Mesenchymal stem cell (in vitro differentiated cells and primary cell): ENCODE measurements around the gene ABCC1.
"Not testable (repeated sequence)": the region's sequence is repeated elsewhere in the genome, so short reads cannot be mapped to it uniquely, and the experiment has no call there.

ENCODE experiments used
- DNase-seq: peaks from one replicate; pipeline ENCODE4 v3.0.0-alpha.2; 2013
- H2AFZ ChIP-seq: one replicate; pipeline ENCODE4 v1.6.1; 2013; ENCODE audit warnings: low read depth, mild to moderate bottlenecking, control low read depth, inconsistent platforms, low read length, moderate library complexity
- H2AK5ac ChIP-seq: 2 replicates; pipeline ENCODE4 v1.6.1; 2013; ENCODE audit warnings: low read length, moderate library complexity, mild to moderate bottlenecking, inconsistent platforms; ENCODE audit not compliant: severe bottlenecking
- H2BK120ac ChIP-seq: one replicate; pipeline ENCODE4 v1.6.1; 2013; ENCODE audit warnings: low read depth, mild to moderate bottlenecking, inconsistent platforms, low read length, moderate library complexity
- H2BK12ac ChIP-seq, 2 experiments: one replicate each; pipeline ENCODE4 v1.6.1; 2013; ENCODE audit warnings: inconsistent platforms in 2 of 2, low read length in 2 of 2, mild to moderate bottlenecking in 2 of 2, moderate library complexity in 2 of 2, control low read depth in 1 of 2
- H2BK15ac ChIP-seq: one replicate; pipeline ENCODE4 v1.6.1; 2013; ENCODE audit warnings: mild to moderate bottlenecking, low read depth, inconsistent platforms; ENCODE audit not compliant: poor library complexity, severe bottlenecking
- H2BK5ac ChIP-seq: 2 replicates; pipeline ENCODE4 v1.6.1; 2013; ENCODE audit warnings: low read depth, mild to moderate bottlenecking, low read length, control low read depth, inconsistent platforms; ENCODE audit not compliant: poor library complexity, severe bottlenecking
- H3K14ac ChIP-seq, 2 experiments: one replicate each; pipeline ENCODE4 v1.6.1; 2013; ENCODE audit warnings: inconsistent platforms in 2 of 2, low read length in 2 of 2, control low read depth in 1 of 2, mild to moderate bottlenecking in 1 of 2, moderate library complexity in 1 of 2
- H3K18ac ChIP-seq, 2 experiments: one replicate each; pipeline ENCODE4 v1.6.1; 2013; ENCODE audit warnings: inconsistent platforms in 2 of 2, low read length in 2 of 2, control low read depth in 1 of 2, low read depth in 1 of 2, mild to moderate bottlenecking in 1 of 2
- H3K23ac ChIP-seq, 2 experiments: one replicate each; pipeline ENCODE4 v1.6.1; 2013; ENCODE audit warnings: inconsistent platforms in 2 of 2, low read length in 2 of 2, mild to moderate bottlenecking in 2 of 2, moderate library complexity in 2 of 2, control low read depth in 1 of 2
- H3K27ac ChIP-seq: 2 replicates; pipeline ENCODE4 v1.5.1; 2013; ENCODE audit warnings: mild to moderate bottlenecking, moderate library complexity, low read length, control low read depth, inconsistent platforms; ENCODE audit not compliant: poor library complexity, severe bottlenecking
- H3K27me3 ChIP-seq, 2 experiments: 2 replicates each; pipeline versions ENCODE4 v1.6.1 to v1.7.0; 2013; ENCODE audit warnings: low read length in 2 of 2, mild to moderate bottlenecking in 2 of 2, moderate library complexity in 2 of 2, control low read depth in 1 of 2, inconsistent platforms in 1 of 2; ENCODE audit not compliant: control insufficient read depth in 1 of 2, insufficient read depth in 1 of 2
- H3K36me3 ChIP-seq, 2 experiments: 2 replicates each; pipeline versions ENCODE4 v1.6.1 to v1.7.0; 2013; ENCODE audit warnings: low read length in 2 of 2, control low read depth in 1 of 2, inconsistent platforms in 1 of 2, low read depth in 1 of 2, mild to moderate bottlenecking in 1 of 2; ENCODE audit not compliant: insufficient read depth in 2 of 2, control insufficient read depth in 1 of 2
- H3K4ac ChIP-seq, 2 experiments: one replicate each; pipeline ENCODE4 v1.6.1; 2013; ENCODE audit warnings: inconsistent platforms in 2 of 2, low read length in 2 of 2, mild to moderate bottlenecking in 2 of 2, moderate library complexity in 2 of 2, control low read depth in 1 of 2, low read depth in 1 of 2
- H3K4me1 ChIP-seq: 2 replicates; pipeline ENCODE4 v1.6.1; 2013; ENCODE audit warnings: low read depth, low read length, control low read depth; ENCODE audit not compliant: control insufficient read depth, insufficient read depth
- H3K4me2 ChIP-seq: 2 replicates; pipeline ENCODE4 v1.6.1; 2013; ENCODE audit warnings: low read length, mild to moderate bottlenecking, inconsistent platforms; ENCODE audit not compliant: poor library complexity, severe bottlenecking
- H3K4me3 ChIP-seq, 2 experiments: 2 replicates each; pipeline versions ENCODE4 v1.5.1 to v1.7.0; 2013; ENCODE audit warnings: low read length in 2 of 2, mild to moderate bottlenecking in 2 of 2, control low read depth in 1 of 2, low read depth in 1 of 2; ENCODE audit not compliant: insufficient read depth in 1 of 2
- H3K79me1 ChIP-seq: replicated peaks from 2 replicates; pipeline ENCODE4 v1.6.1; 2013; ENCODE audit warnings: mild to moderate bottlenecking, control low read depth, low read length, inconsistent platforms; ENCODE audit not compliant: poor library complexity, severe bottlenecking
- H3K9ac ChIP-seq: 2 replicates; pipeline ENCODE4 v1.7.0; 2013; ENCODE audit warnings: mild to moderate bottlenecking, low read length, moderate library complexity
- H3K9me3 ChIP-seq: 2 replicates; pipeline ENCODE4 v1.7.0; 2013; ENCODE audit warnings: mild to moderate bottlenecking, low read length; ENCODE audit not compliant: control insufficient read depth
- H4K8ac ChIP-seq: one replicate; pipeline ENCODE4 v1.6.1; 2013; ENCODE audit warnings: inconsistent platforms, mild to moderate bottlenecking, low read length, moderate library complexity
- H4K91ac ChIP-seq: one replicate; pipeline ENCODE4 v1.6.1; 2013; ENCODE audit warnings: mild to moderate bottlenecking, low read length, inconsistent platforms
- WGBS: methylation state at CpG from one replicate; pipeline ENCODE4 v1.1.7; 2013; ENCODE audit warnings: mixed read lengths; 5-methylcytosine and 5-hydroxymethylcytosine counted together

Gene ABCC1

DNA sequence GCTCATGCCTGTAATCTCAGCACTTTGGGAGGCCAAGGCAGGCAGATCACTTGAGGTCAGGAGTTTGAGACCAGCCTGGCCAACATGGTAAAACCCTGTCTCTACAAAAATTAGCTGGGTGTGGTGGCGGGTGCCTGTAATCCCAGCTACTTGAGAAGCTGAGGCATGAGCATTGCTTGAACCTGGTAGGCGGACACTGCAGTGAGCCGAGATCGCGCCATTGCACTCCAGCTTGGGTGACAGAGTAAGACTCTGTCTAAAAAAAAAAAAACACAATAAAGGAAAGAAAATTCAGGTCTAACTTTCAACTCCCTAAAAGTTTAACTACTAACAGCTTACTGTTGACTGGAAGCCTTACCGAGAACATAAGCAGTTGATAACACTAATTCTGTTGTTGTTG is 6.7 kb downstream of the ABCC1 start:
- H2AK5ac ChIP-seq, H2BK5ac ChIP-seq, H3K36me3 ChIP-seq, H3K4me2 ChIP-seq, DNase-seq, H4K91ac ChIP-seq, H3K27ac ChIP-seq, H3K27me3 ChIP-seq, H2BK120ac ChIP-seq, H3K18ac ChIP-seq, H3K9ac ChIP-seq, H3K23ac ChIP-seq, H3K4ac ChIP-seq, H4K8ac ChIP-seq, H3K4me1 ChIP-seq, H3K14ac ChIP-seq, H2BK12ac ChIP-seq, H2BK15ac ChIP-seq, H3K4me3 ChIP-seq, H3K9me3 ChIP-seq, H2AFZ ChIP-seq: not testable (repeated sequence)
- peaks cover 49% of the 10 kb centered on the region for H3K79me1 ChIP-seq
- 100% methylated on average over 5 of the region's 6 CpGs for WGBS

DNA sequence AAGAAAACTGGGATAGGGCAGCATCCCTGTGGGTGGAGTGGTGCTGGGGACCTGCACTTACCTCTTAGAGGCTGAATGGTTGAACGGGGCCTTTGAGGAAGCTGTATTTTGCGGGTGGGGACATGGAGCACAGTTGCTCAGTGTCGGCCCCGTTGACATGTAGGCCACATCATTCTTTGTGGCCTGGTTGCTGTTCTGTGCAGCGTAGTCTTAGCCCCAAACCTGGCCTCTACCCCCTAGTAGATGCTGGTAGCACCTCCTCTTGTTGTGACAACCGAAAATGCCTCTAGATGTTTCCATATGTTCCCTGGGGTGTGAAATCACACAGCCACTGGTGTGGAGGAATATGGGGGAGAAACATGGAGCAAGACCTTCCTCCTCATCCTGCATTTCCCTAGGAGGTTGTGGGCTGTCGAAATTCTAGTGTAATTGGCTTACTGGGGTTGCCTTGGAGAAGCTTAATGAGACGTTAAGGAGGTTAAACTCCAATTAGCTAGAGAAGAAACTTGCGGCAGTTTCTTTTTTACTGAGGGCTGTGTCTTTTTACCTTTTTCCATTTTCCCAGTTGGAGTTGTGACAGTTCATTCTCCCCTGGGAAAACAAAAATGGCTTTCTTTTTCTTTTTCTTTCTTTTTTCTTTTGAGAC is 9.4 kb downstream of the ABCC1 start:
- H2BK120ac ChIP-seq = no peak overlapping the region
- H3K4me2 ChIP-seq = no peak overlapping the region
- no peak overlapping the region for H3K14ac ChIP-seq
- H3K4me3 ChIP-seq = no peak overlapping the region
- H3K23ac ChIP-seq = no peak overlapping the region
- H3K36me3 ChIP-seq = peaks cover 0 to 3% of the 10 kb centered on the region in 2 experiments
- no peak overlapping the region for H2AK5ac ChIP-seq
- no peak overlapping the region for H2BK15ac ChIP-seq
- H4K8ac ChIP-seq = peak overlapping the region; percentile 19
- no peak overlapping the region for H3K18ac ChIP-seq
- H3K9me3 ChIP-seq = no peaks in the 10 kb centered on the region
- H3K4me1 ChIP-seq = peaks cover 5% of the 10 kb centered on the region
- WGBS = 91% methylated on average over 8 of the region's 9 CpGs
- no peak overlapping the region for H2BK12ac ChIP-seq
- H2AFZ ChIP-seq = no peak overlapping the region
- no peak overlapping the region for H3K4ac ChIP-seq
- H3K27me3 ChIP-seq = no peaks in the 10 kb centered on the region
- no peak overlapping the region for H3K9ac ChIP-seq
- no peak for DNase-seq
- H3K27ac ChIP-seq = no peak overlapping the region
- no peak overlapping the region for H2BK5ac ChIP-seq
- peaks cover 51% of the 10 kb centered on the region for H3K79me1 ChIP-seq
- H4K91ac ChIP-seq = no peak overlapping the region

DNA sequence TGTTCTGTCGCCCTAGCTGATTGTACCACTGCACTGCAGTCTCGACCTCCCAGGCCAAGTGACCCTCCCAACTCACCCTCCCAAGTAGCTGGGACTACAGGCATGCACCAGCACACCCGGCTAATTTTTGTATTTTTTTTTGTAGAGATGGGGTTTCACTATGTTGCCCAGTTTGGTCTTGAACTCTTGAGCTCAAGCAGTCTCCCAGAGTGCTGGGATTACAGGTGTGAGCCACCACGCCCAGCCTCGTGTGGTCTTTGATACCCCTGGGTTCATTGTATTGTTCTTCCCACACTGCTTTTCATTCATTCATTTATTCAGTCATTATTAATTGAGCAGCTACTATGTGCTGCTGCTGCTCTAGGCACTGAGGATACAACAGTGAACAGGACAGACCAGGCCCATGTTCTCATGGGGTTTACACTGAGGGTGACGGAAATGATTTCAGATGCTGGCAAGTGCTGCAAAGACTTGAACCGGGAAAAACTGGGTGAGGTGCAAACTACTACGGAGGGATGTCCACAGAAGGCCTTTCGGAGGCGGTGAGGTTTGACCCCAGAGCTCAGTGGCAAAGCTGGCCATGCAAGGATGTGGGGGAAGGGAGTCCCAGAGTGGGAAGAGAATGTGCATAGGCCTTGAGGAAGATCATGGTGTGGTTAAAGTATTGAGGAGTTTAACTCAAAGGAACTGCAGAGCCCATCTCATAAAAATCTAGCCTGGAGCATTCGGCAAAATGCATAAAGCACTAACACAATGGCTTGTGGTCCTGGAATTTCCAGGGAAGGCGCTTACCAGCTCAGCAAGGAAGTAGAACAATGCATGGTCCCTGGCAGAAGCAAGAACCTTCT is 10.9 kb downstream of the ABCC1 start:
- H4K91ac ChIP-seq = no peak overlapping the region
- no peak overlapping the region for H4K8ac ChIP-seq
- WGBS = 93% methylated on average over 11 of the region's 12 CpGs

DNA sequence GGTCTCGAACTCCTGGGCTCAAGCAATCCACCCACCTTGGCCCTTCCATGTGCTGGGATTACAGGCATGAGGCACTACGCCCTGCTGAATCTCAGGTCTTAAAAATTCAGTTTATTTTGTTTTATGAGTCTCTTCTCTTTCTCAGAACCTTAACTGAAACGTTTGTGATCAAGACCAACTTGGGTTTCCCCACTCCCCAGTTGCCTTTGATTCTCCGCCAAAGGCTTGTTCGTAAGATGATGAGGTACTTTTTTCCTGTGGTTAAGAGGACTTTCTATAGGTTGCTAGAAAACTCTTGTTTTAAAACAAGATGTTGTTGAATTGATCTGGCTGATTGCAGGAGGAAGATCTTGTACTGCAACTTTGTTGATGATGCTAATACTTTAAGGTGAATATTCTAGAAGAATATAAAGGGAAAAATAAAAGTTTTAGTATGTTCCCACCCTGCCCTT is 11.7 kb downstream of the ABCC1 start:
- Histone ChIP-seq H3K36me3 (peaks cover 0 to 3% of the 10 kb centered on the region in 2 experiments), H2BK12ac (no peak overlapping the region), H3K18ac (no peak overlapping the region), H2BK15ac (no peak overlapping the region), H3K9ac (no peak overlapping the region), H3K4me3 (no peak overlapping the region), H3K23ac (no peak overlapping the region), H4K8ac (no peak overlapping the region), H2BK5ac (no peak overlapping the region), H2AFZ (no peak overlapping the region), H3K4ac (no peak overlapping the region), H3K79me1 (peaks cover 34% of the 10 kb centered on the region), H3K9me3 (no peaks in the 10 kb centered on the region), H3K4me1 (peaks cover 11% of the 10 kb centered on the region), H3K14ac (no peak overlapping the region), H3K27ac (no peak overlapping the region), H3K27me3 (no peaks in the 10 kb centered on the region), H2AK5ac (no peak overlapping the region), H4K91ac (no peak overlapping the region), H2BK120ac (no peak overlapping the region), H3K4me2 (no peak overlapping the region)
- DNase-seq = no peak
- WGBS = 80% methylated on average over 5 of the region's 5 CpGs

More for the DNA sequence above, 10.9 kb downstream of the ABCC1 start:
- Histone ChIP-seq H2BK12ac (no peak overlapping the region), H3K9ac (no peak overlapping the region), H3K14ac (no peak overlapping the region), H2BK120ac (no peak overlapping the region), H3K27ac (no peak overlapping the region), H3K4me2 (no peak overlapping the region), H3K36me3 (peaks cover 0 to 3% of the 10 kb centered on the region in 2 experiments), H3K4ac (no peak overlapping the region), H2BK15ac (no peak overlapping the region), H3K23ac (no peak overlapping the region), H3K79me1 (peaks cover 38% of the 10 kb centered on the region), H3K18ac (no peak overlapping the region), H2BK5ac (no peak overlapping the region), H3K9me3 (no peaks in the 10 kb centered on the region), H3K4me1 (peaks cover 7% of the 10 kb centered on the region), H3K4me3 (no peak overlapping the region), H3K27me3 (no peaks in the 10 kb centered on the region), H2AFZ (no peak overlapping the region), H2AK5ac (no peak overlapping the region)
- DNase-seq = no peak
